WTC11 (cell line): ENCODE results near the gene USP2.

Source experiments
- CTCF ChIP-seq: fragments of 200-600 bp; IDR thresholded peaks from 2 replicates; pipeline ENCODE4 v1.8.0; 2022; ENCODE audit warnings: antibody characterized with exemption
- NR2C2 ChIP-seq: sonication (generic); formaldehyde crosslinking; IDR thresholded peaks from 2 replicates; pipeline ENCODE4 v1.8.0; 2022; ENCODE audit warnings: mild to moderate bottlenecking, missing genetic modification reagents
- TCF7 ChIP-seq: sonication (generic); formaldehyde crosslinking; IDR thresholded peaks from 2 replicates; pipeline ENCODE4 v1.8.0; 2022; ENCODE audit warnings: mild to moderate bottlenecking, low read depth, missing genetic modification reagents, moderate library complexity
- TEAD4 ChIP-seq: sonication (generic); formaldehyde crosslinking; IDR thresholded peaks from 2 replicates; pipeline ENCODE4 v1.8.0; 2022; ENCODE audit warnings: mild to moderate bottlenecking, missing genetic modification reagents
- ZNF121 ChIP-seq: sonication (generic); formaldehyde crosslinking; IDR thresholded peaks from 2 replicates; pipeline ENCODE4 v1.8.0; 2023; ENCODE audit warnings: missing genetic modification reagents

- TF ChIP-seq NR2C2 (CRISPR knock-in tag) (no peak), CTCF (no peak), ZNF121 (CRISPR knock-in tag) (no peak), TCF7 (CRISPR knock-in tag) (no peak), TEAD4 (CRISPR knock-in tag) (no peak)
Observed at GRCh38 chr11:119366690-119367620, 14.5 kb downstream of the USP2 start.
